Stimulated activated naive CD4-positive, alpha-beta T cell (primary cell): ENCODE measurements around the gene BIRC6.
"Not testable (repeated sequence)": the region's sequence is repeated elsewhere in the genome, so short reads cannot be mapped to it uniquely, and the experiment has no call there.

ENCODE experiments used
- DNase-seq, 6 experiments: peaks; one replicate each; lab custom pipeline; 2025; lab: John Stamatoyannopoulos, UW

Gene BIRC6

GRCh38 chr2:32614084-32614483, 257.3 kb downstream of the BIRC6 start:
- DNase-seq = no peak

- DNase-seq = no peak
Measured at GRCh38 chr2:32617599-32618189, 260.9 kb downstream of the BIRC6 start.

GRCh38 chr2:32622570-32623310, 265.9 kb downstream of the BIRC6 start:
- DNase-seq = no peak

GRCh38 chr2:32623311-32623706, 266.5 kb downstream of the BIRC6 start:
- no peak for DNase-seq

- DNase-seq = no peak
Measured at GRCh38 chr2:32624812-32625211, 268.0 kb downstream of the BIRC6 start.

GRCh38 chr2:32626639-32627221, 269.9 kb downstream of the BIRC6 start:
- no peak for DNase-seq

- DNase-seq = peak in 2 of 6 experiments; percentile 38 to 47
Measured at GRCh38 chr2:32627441-32627813, 270.6 kb downstream of the BIRC6 start.

GRCh38 chr2:32627814-32628579, 271.2 kb downstream of the BIRC6 start, which contains the start of gene TTC27:
TSS of gene TTC27 (plus strand) at chr2:32628050. CDS start at chr2:32628293, 243 bp downstream.
- DNase-seq = peak; percentile 90 to 95 (median 93)

GRCh38 chr2:32632089-32632488, 275.3 kb downstream of the BIRC6 start:
- DNase-seq = no peak

- no peak for DNase-seq
Measured at GRCh38 chr2:32633040-32633439, 276.2 kb downstream of the BIRC6 start.

GRCh38 chr2:32638548-32638947, 281.7 kb downstream of the BIRC6 start:
- DNase-seq = not testable (repeated sequence)

GRCh38 chr2:32641180-32641579, 284.4 kb downstream of the BIRC6 start:
- no peak for DNase-seq

GRCh38 chr2:32647180-32647651, 290.4 kb downstream of the BIRC6 start:
- no peak for DNase-seq

- no peak for DNase-seq
Measured at GRCh38 chr2:32652555-32653209, 295.9 kb downstream of the BIRC6 start.

GRCh38 chr2:32656069-32656468, 299.2 kb downstream of the BIRC6 start:
- DNase-seq = no peak

- no peak for DNase-seq
Measured at GRCh38 chr2:32663864-32664263, 307.0 kb downstream of the BIRC6 start.

GRCh38 chr2:32666704-32667103, 309.9 kb downstream of the BIRC6 start:
- no peak for DNase-seq

GRCh38 chr2:32668254-32668653, 311.4 kb downstream of the BIRC6 start:
- DNase-seq = no peak
